ENCODE measurements around the gene GMCL1. TPM values are rescaled to one million over a fixed set of nuclear protein-coding genes. Genes with fewer than 3 reads are reported as not detected.

The GMCL1 gene
- total and polyA plus RNA-seq, 2 experiments from 2014 or later, result 27.0 to 27.3 TPM

- Histone ChIP-seq H3K27ac (ENCODE audit: low read depth) (no peak overlapping the region), H2AFZ (no peak overlapping the region), H3K9me2 (ENCODE audit: insufficient read depth) (no peaks in the 10 kb centered on the region), H3K4me2 (no peak overlapping the region), H3K36me3 (ENCODE audit: insufficient read depth) (peaks cover 24% of the 10 kb centered on the region; the same call in 1 of the 2 replicates), H4K20me1 (replicated peaks; ENCODE audit: insufficient read depth) (0 out of 2 replicates have a peak, but pooled peaks cover 2% of the 10 kb centered on the region), H3F3A (replicated peaks; ENCODE audit: low read depth) (peaks cover 4% of the 10 kb centered on the region; the same call in 1 of the 2 replicates), H3K4me3 (no peak overlapping the region), H3K79me2 (replicated peaks; ENCODE audit: insufficient read depth) (no peaks in the 10 kb centered on the region), H3K4me1 (ENCODE audit: insufficient read depth) (no peaks in the 10 kb centered on the region), H3K27me3 (ENCODE audit: insufficient read depth) (no peaks in the 10 kb centered on the region)
- ATAC-seq, result no peak
- Mint-ChIP-seq H3K27me3 (ENCODE audit: insufficient read depth, low read depth, poor library complexity) (peaks cover 2% of the 10 kb centered on the region), H3K4me3 (no peak overlapping the region), H3K9me3 (no peaks in the 10 kb centered on the region), H3K36me3 (ENCODE audit: low read depth) (peaks cover 37% of the 10 kb centered on the region), H3K27ac (no peak overlapping the region), H3K4me1 (no peaks in the 10 kb centered on the region)
- no peak for DNase-seq (ENCODE audit: low spot score)
- TF ChIP-seq REST (IDR thresholded peaks at IDR 0.05; ENCODE audit: unreplicated experiment), result no peak
- no peak for TF ChIP-seq EZH2phosphoT487 (IDR thresholded peaks at IDR 0.05; ENCODE audit: unreplicated experiment)
These were observed 15.1 kb downstream of the GMCL1 start for GRCh38 chr2:69844560-69844959.

- Histone ChIP-seq H3K9me2 (ENCODE audit: insufficient read depth) (no peaks in the 10 kb centered on the region), H3K4me2 (no peak overlapping the region), H3K79me2 (replicated peaks; ENCODE audit: insufficient read depth) (no peaks in the 10 kb centered on the region), H3K27ac (ENCODE audit: low read depth) (0 out of 2 replicates have a peak overlapping the region, but pooled peaks have one; percentile 33), H2AFZ (no peak overlapping the region), H3K4me3 (no peak overlapping the region), H4K20me1 (replicated peaks; ENCODE audit: insufficient read depth) (peaks cover 5% of the 10 kb centered on the region; the same call in 1 of the 2 replicates), H3K4me1 (ENCODE audit: insufficient read depth) (no peaks in the 10 kb centered on the region), H3K36me3 (ENCODE audit: insufficient read depth) (peaks cover 27% of the 10 kb centered on the region; the same call in 1 of the 2 replicates), H3F3A (replicated peaks; ENCODE audit: low read depth) (peaks cover under 1% of the 10 kb centered on the region; the same call in 1 of the 2 replicates), H3K27me3 (ENCODE audit: insufficient read depth) (no peaks in the 10 kb centered on the region)
- Mint-ChIP-seq H3K27me3 (ENCODE audit: insufficient read depth, low read depth, poor library complexity) (peaks cover 2% of the 10 kb centered on the region), H3K4me1 (no peaks in the 10 kb centered on the region), H3K27ac (no peak overlapping the region), H3K36me3 (ENCODE audit: low read depth) (peaks cover 41% of the 10 kb centered on the region), H3K9me3 (no peaks in the 10 kb centered on the region), H3K4me3 (no peak overlapping the region)
- ATAC-seq (no peak), DNase-seq (ENCODE audit: low spot score) (no peak)
- TF ChIP-seq, protein P1, sequence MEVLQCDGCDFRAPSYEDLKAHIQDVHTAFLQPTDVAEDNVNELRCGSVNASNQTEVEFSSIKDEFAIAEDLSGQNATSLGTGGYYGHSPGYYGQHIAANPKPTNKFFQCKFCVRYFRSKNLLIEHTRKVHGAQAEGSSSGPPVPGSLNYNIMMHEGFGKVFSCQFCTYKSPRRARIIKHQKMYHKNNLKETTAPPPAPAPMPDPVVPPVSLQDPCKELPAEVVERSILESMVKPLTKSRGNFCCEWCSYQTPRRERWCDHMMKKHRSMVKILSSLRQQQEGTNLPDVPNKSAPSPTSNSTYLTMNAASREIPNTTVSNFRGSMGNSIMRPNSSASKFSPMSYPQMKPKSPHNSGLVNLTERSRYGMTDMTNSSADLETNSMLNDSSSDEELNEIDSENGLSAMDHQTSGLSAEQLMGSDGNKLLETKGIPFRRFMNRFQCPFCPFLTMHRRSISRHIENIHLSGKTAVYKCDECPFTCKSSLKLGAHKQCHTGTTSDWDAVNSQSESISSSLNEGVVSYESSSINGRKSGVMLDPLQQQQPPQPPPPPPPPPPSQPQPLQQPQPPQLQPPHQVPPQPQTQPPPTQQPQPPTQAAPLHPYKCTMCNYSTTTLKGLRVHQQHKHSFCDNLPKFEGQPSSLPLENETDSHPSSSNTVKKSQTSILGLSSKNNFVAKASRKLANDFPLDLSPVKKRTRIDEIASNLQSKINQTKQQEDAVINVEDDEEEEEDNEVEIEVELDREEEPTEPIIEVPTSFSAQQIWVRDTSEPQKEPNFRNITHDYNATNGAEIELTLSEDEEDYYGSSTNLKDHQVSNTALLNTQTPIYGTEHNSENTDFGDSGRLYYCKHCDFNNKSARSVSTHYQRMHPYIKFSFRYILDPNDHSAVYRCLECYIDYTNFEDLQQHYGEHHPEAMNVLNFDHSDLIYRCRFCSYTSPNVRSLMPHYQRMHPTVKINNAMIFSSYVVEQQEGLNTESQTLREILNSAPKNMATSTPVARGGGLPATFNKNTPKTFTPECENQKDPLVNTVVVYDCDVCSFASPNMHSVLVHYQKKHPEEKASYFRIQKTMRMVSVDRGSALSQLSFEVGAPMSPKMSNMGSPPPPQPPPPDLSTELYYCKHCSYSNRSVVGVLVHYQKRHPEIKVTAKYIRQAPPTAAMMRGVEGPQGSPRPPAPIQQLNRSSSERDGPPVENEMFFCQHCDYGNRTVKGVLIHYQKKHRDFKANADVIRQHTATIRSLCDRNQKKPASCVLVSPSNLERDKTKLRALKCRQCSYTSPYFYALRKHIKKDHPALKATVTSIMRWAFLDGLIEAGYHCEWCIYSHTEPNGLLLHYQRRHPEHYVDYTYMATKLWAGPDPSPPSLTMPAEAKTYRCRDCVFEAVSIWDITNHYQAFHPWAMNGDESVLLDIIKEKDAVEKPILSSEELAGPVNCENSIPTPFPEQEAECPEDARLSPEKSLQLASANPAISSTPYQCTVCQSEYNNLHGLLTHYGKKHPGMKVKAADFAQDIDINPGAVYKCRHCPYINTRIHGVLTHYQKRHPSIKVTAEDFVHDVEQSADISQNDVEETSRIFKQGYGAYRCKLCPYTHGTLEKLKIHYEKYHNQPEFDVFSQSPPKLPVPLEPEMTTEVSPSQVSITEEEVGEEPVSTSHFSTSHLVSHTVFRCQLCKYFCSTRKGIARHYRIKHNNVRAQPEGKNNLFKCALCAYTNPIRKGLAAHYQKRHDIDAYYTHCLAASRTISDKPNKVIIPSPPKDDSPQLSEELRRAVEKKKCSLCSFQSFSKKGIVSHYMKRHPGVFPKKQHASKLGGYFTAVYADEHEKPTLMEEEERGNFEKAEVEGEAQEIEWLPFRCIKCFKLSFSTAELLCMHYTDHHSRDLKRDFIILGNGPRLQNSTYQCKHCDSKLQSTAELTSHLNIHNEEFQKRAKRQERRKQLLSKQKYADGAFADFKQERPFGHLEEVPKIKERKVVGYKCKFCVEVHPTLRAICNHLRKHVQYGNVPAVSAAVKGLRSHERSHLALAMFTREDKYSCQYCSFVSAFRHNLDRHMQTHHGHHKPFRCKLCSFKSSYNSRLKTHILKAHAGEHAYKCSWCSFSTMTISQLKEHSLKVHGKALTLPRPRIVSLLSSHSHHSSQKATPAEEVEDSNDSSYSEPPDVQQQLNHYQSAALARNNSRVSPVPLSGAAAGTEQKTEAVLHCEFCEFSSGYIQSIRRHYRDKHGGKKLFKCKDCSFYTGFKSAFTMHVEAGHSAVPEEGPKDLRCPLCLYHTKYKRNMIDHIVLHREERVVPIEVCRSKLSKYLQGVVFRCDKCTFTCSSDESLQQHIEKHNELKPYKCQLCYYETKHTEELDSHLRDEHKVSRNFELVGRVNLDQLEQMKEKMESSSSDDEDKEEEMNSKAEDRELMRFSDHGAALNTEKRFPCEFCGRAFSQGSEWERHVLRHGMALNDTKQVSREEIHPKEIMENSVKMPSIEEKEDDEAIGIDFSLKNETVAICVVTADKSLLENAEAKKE (CRISPR knock-in tag; IDR thresholded peaks at IDR 0.05), result no peak
- TF ChIP-seq, protein P2, sequence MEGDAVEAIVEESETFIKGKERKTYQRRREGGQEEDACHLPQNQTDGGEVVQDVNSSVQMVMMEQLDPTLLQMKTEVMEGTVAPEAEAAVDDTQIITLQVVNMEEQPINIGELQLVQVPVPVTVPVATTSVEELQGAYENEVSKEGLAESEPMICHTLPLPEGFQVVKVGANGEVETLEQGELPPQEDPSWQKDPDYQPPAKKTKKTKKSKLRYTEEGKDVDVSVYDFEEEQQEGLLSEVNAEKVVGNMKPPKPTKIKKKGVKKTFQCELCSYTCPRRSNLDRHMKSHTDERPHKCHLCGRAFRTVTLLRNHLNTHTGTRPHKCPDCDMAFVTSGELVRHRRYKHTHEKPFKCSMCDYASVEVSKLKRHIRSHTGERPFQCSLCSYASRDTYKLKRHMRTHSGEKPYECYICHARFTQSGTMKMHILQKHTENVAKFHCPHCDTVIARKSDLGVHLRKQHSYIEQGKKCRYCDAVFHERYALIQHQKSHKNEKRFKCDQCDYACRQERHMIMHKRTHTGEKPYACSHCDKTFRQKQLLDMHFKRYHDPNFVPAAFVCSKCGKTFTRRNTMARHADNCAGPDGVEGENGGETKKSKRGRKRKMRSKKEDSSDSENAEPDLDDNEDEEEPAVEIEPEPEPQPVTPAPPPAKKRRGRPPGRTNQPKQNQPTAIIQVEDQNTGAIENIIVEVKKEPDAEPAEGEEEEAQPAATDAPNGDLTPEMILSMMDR (conservative IDR thresholded peaks at IDR 0.05; ENCODE audit: low read depth in 2 of 2), result no peak
These were observed 17.0 kb downstream of the GMCL1 start for GRCh38 chr2:69846182-69847067.

Data from GM23338 (cell line).